Neural cell (in vitro differentiated cells): ENCODE results near the gene KYNU.

Experiments used
- EZH2 ChIP-seq: fragments of 200-600, 300-800 bp; shearing (Covaris generic), sonication (generic); IDR thresholded peaks from 2 replicates; pipeline ENCODE4 v1.6.1; 2014; ENCODE audit warnings: antibody characterized with exemption, low read length, borderline replicate concordance, mild to moderate bottlenecking; ENCODE audit not compliant: insufficient read depth, poor library complexity, severe bottlenecking
- MXI1 ChIP-seq: fragments of 450-650 bp; conservative IDR thresholded peaks from 2 replicates; pipeline ENCODE4 v1.6.1; 2014; ENCODE audit warnings: antibody characterized with exemption, mild to moderate bottlenecking; ENCODE audit not compliant: poor library complexity, severe bottlenecking
- POLR2AphosphoS5 ChIP-seq: IDR thresholded peaks from 2 replicates; pipeline ENCODE4 v1.6.1; 2012
- TAF1 ChIP-seq: IDR thresholded peaks from 2 replicates; pipeline ENCODE4 v1.6.1; 2012; ENCODE audit warnings: low read depth
- TF ChIP-seq, protein P1 (sequence below): fragments of 450-650 bp; IDR thresholded peaks from 2 replicates; pipeline ENCODE4 v1.5.1; 2014; ENCODE audit warnings: antibody characterized with exemption, mild to moderate bottlenecking, moderate library complexity; ENCODE audit not compliant: poor library complexity, severe bottlenecking
- TF ChIP-seq, protein P2 (sequence below): IDR thresholded peaks from 2 replicates; pipeline ENCODE4 v1.6.1; 2012; ENCODE audit warnings: borderline replicate concordance

DNA sequence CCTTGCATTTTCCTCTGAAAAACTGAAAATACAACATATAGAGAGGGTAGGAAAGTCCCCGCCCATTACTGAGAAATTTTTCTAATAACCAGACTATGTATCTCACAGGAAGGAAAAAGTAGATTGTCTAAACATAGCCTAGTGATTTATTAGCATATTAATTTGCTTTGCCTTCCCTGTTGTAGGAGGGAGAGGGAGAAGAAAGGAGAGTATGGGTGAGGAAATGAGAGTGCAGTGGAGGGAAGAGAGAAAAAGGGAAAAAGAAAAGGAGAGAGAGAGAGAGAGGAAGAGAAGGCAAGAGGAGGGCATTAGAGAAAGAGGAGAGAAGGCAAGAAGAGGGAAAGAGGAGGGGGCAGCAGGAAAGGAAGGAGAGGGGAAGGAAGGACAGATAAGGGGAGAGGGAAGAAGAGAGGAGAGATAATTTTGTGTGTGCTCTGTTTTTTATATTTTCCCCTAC lies 3.6 kb upstream of the KYNU start:
- TF ChIP-seq, protein P1, sequence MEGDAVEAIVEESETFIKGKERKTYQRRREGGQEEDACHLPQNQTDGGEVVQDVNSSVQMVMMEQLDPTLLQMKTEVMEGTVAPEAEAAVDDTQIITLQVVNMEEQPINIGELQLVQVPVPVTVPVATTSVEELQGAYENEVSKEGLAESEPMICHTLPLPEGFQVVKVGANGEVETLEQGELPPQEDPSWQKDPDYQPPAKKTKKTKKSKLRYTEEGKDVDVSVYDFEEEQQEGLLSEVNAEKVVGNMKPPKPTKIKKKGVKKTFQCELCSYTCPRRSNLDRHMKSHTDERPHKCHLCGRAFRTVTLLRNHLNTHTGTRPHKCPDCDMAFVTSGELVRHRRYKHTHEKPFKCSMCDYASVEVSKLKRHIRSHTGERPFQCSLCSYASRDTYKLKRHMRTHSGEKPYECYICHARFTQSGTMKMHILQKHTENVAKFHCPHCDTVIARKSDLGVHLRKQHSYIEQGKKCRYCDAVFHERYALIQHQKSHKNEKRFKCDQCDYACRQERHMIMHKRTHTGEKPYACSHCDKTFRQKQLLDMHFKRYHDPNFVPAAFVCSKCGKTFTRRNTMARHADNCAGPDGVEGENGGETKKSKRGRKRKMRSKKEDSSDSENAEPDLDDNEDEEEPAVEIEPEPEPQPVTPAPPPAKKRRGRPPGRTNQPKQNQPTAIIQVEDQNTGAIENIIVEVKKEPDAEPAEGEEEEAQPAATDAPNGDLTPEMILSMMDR, result no peak
- no peak for TF ChIP-seq MXI1
- no peak for TF ChIP-seq EZH2
- TF ChIP-seq, protein P2, sequence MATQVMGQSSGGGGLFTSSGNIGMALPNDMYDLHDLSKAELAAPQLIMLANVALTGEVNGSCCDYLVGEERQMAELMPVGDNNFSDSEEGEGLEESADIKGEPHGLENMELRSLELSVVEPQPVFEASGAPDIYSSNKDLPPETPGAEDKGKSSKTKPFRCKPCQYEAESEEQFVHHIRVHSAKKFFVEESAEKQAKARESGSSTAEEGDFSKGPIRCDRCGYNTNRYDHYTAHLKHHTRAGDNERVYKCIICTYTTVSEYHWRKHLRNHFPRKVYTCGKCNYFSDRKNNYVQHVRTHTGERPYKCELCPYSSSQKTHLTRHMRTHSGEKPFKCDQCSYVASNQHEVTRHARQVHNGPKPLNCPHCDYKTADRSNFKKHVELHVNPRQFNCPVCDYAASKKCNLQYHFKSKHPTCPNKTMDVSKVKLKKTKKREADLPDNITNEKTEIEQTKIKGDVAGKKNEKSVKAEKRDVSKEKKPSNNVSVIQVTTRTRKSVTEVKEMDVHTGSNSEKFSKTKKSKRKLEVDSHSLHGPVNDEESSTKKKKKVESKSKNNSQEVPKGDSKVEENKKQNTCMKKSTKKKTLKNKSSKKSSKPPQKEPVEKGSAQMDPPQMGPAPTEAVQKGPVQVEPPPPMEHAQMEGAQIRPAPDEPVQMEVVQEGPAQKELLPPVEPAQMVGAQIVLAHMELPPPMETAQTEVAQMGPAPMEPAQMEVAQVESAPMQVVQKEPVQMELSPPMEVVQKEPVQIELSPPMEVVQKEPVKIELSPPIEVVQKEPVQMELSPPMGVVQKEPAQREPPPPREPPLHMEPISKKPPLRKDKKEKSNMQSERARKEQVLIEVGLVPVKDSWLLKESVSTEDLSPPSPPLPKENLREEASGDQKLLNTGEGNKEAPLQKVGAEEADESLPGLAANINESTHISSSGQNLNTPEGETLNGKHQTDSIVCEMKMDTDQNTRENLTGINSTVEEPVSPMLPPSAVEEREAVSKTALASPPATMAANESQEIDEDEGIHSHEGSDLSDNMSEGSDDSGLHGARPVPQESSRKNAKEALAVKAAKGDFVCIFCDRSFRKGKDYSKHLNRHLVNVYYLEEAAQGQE, result no peak
- no peak for TF ChIP-seq TAF1
- TF ChIP-seq POLR2AphosphoS5, result no peak
